ENCODE results near the gene JARID2.
"Not testable (repeated sequence)": the region's sequence is repeated elsewhere in the genome, so short reads cannot be mapped to it uniquely, and the experiment has no call there.

The JARID2 gene

GRCh38 chr6:15265787-15266186 is 19.9 kb downstream of the JARID2 start:
- DNase-seq, result no peak

GRCh38 chr6:15266423-15266996 is 20.6 kb downstream of the JARID2 start:
- peak; percentile 24 for DNase-seq

- DNase-seq, result no peak
Measured at GRCh38 chr6:15267221-15267620, 21.4 kb downstream of the JARID2 start.

- DNase-seq, result no peak
Measured at GRCh38 chr6:15268137-15268908, 22.5 kb downstream of the JARID2 start.

GRCh38 chr6:15269011-15269410 is 23.1 kb downstream of the JARID2 start:
- DNase-seq, result no peak

- DNase-seq, result no peak
Measured at GRCh38 chr6:15269619-15270018, 23.8 kb downstream of the JARID2 start.

- no peak for DNase-seq
Measured at GRCh38 chr6:15270402-15270801, 24.5 kb downstream of the JARID2 start.

- no peak for DNase-seq
Measured at GRCh38 chr6:15272562-15272961, 26.7 kb downstream of the JARID2 start.

GRCh38 chr6:15274692-15275387 is 29.0 kb downstream of the JARID2 start:
- no peak for DNase-seq

- DNase-seq, result no peak
Measured at GRCh38 chr6:15276036-15276985, 30.4 kb downstream of the JARID2 start.

- no peak for DNase-seq
Measured at GRCh38 chr6:15279047-15279661, 33.3 kb downstream of the JARID2 start.

- no peak for DNase-seq
Measured at GRCh38 chr6:15280028-15280427, 34.2 kb downstream of the JARID2 start.

- no peak for DNase-seq
Measured at GRCh38 chr6:15280961-15281360, 35.1 kb downstream of the JARID2 start.

- no peak for DNase-seq
Measured at GRCh38 chr6:15282334-15282733, 36.5 kb downstream of the JARID2 start.

GRCh38 chr6:15283986-15284361 is 38.1 kb downstream of the JARID2 start:
- DNase-seq, result no peak

- DNase-seq, result no peak
Measured at GRCh38 chr6:15284743-15285142, 38.9 kb downstream of the JARID2 start.

- DNase-seq, result peak; percentile 18
Measured at GRCh38 chr6:15285682-15286294, 39.9 kb downstream of the JARID2 start.

GRCh38 chr6:15287670-15288375 is 42.0 kb downstream of the JARID2 start:
- no peak for DNase-seq

- DNase-seq, result no peak
Measured at GRCh38 chr6:15288856-15289255, 43.0 kb downstream of the JARID2 start.

GRCh38 chr6:15289456-15289855 is 43.6 kb downstream of the JARID2 start:
- DNase-seq, result not testable (repeated sequence)

GRCh38 chr6:15290067-15290680 is 44.3 kb downstream of the JARID2 start:
- DNase-seq, result no peak

All from CD4-positive, alpha-beta T cell treated with Interleukin-6 for 4 hours (primary cell).